SK-N-SH (cell line): Measurements from ENCODE around the gene CDC42BPG. TPM values are rescaled to one million over a fixed set of nuclear protein-coding genes. Genes with fewer than 3 reads are reported as not detected.

Experiments used
- CTCF ChIA-PET: fragments of 300-600, 350-600 bp; formaldehyde crosslinking; extraction: SDS; loops from one replicate; lab custom pipeline; 2021; lab: Yijun Ruan, JAX
- POLR2A ChIA-PET: fragments of 350-600 bp; sonication (Branson Sonifier 250); formaldehyde crosslinking; extraction: SDS; loops from one replicate; lab custom pipeline; 2020; ENCODE audit warnings: antibody characterized with exemption, inconsistent platforms; lab: Yijun Ruan, JAX
- DNase-seq: peaks from one replicate; pipeline ENCODE4 v3.0.0; 2012
- H2AFZ ChIP-seq: fragments of 200-600 bp; sonication (generic); 2 replicates; pipeline ENCODE4 v1.8.1; 2016; ENCODE audit warnings: antibody characterized with exemption, mild to moderate bottlenecking, low read depth
- H3F3A ChIP-seq: fragments of 200-600 bp; sonication (generic); replicated peaks from 2 replicates; pipeline ENCODE3; 2016; ENCODE audit warnings: antibody characterized with exemption, mild to moderate bottlenecking; ENCODE audit not compliant: insufficient read depth
- H3K27ac ChIP-seq, 2 experiments: fragments of 200-500 bp in 1 of 2; fragments of 200-600 bp in 1 of 2; sonication (Bioruptor generic) in 1 of 2; sonication (generic), shearing (Covaris generic) in 1 of 2; 2 replicates each; pipeline versions ENCODE4 v1.5.1 to v1.6.1; 2014 to 2016; ENCODE audit warnings: low read depth in 2 of 2, inconsistent platforms in 1 of 2, low read length in 1 of 2, mild to moderate bottlenecking in 1 of 2, mixed read lengths in 1 of 2
- H3K27me3 ChIP-seq: fragments of 200-600 bp; sonication (generic), shearing (Covaris generic); 2 replicates; pipeline ENCODE4 v1.6.1; 2016; ENCODE audit warnings: mixed run types; ENCODE audit not compliant: insufficient read depth
- H3K36me3 ChIP-seq, 2 experiments: fragments of 200-500 bp in 1 of 2; fragments of 200-600 bp in 1 of 2; sonication (Bioruptor generic) in 1 of 2; sonication (generic) in 1 of 2; replicated peaks in 1 of 2; 2 replicates each; pipeline versions ENCODE3 to v1.5.1; 2014 to 2016; ENCODE audit warnings: low read length in 1 of 2, mild to moderate bottlenecking in 1 of 2; ENCODE audit not compliant: insufficient read depth in 2 of 2, control insufficient read depth in 1 of 2
- H3K4me1 ChIP-seq, 2 experiments: fragments of 200-500 bp in 1 of 2; fragments of 200-600 bp in 1 of 2; sonication (Bioruptor generic) in 1 of 2; sonication (generic), shearing (Covaris generic) in 1 of 2; 2 replicates each; pipeline versions ENCODE4 v1.5.1 to v1.6.1; 2014 to 2016; ENCODE audit warnings: low read depth in 1 of 2, low read length in 1 of 2, mixed run types in 1 of 2; ENCODE audit not compliant: insufficient read depth in 2 of 2, control insufficient read depth in 1 of 2
- H3K4me2 ChIP-seq: fragments of 200-600 bp; sonication (generic), shearing (Covaris generic); 2 replicates; pipeline ENCODE4 v1.6.1; 2017; ENCODE audit warnings: mixed run types
- H3K4me3 ChIP-seq, 2 experiments: fragments of 200-500 bp in 1 of 2; fragments of 200-600 bp in 1 of 2; sonication (Bioruptor generic) in 1 of 2; sonication (generic), shearing (Covaris generic) in 1 of 2; 2 replicates each; pipeline versions ENCODE4 v1.5.1 to v1.8.1; 2014 to 2016; ENCODE audit warnings: low read depth in 2 of 2, inconsistent platforms in 1 of 2, low read length in 1 of 2, mild to moderate bottlenecking in 1 of 2, mixed read lengths in 1 of 2, moderate library complexity in 1 of 2
- H3K79me2 ChIP-seq: fragments of 200-600 bp; sonication (generic); 2 replicates; pipeline ENCODE4 v1.8.1; 2017; ENCODE audit warnings: mild to moderate bottlenecking; ENCODE audit not compliant: insufficient read depth
- H3K9ac ChIP-seq: fragments of 200-600 bp; sonication (generic); 2 replicates; pipeline ENCODE4 v1.6.1; 2017; ENCODE audit warnings: mixed run types
- H3K9me2 ChIP-seq: fragments of 200-600 bp; sonication (generic); 2 replicates; pipeline ENCODE4 v1.6.1; 2017; ENCODE audit warnings: mixed run types
- H3K9me3 ChIP-seq: fragments of 200-600 bp; sonication (generic); 2 replicates; pipeline ENCODE4 v1.6.1; 2017; ENCODE audit warnings: mixed run types, mild to moderate bottlenecking, moderate library complexity
- H4K20me1 ChIP-seq: fragments of 200-600 bp; sonication (generic); 2 replicates; pipeline ENCODE4 v1.6.1; 2017; ENCODE audit warnings: mild to moderate bottlenecking, mixed run types; ENCODE audit not compliant: insufficient read depth
- ELF1 ChIP-seq: IDR thresholded peaks from 2 replicates; pipeline ENCODE4 v1.4.0; 2012
- EP300 ChIP-seq, 2 experiments: IDR thresholded peaks; 2 replicates each; pipeline versions ENCODE4 v1.4.0 to v1.6.1; 2012; ENCODE audit warnings: borderline replicate concordance in 1 of 2, low read depth in 1 of 2, low read length in 1 of 2
- EZH2phosphoT487 ChIP-seq: fragments of 200-600 bp; sonication (generic); IDR thresholded peaks from 2 replicates; pipeline ENCODE4 v1.6.1; 2017; ENCODE audit warnings: low read depth, mixed run types, mild to moderate bottlenecking, antibody characterized with exemption, moderate library complexity, borderline replicate concordance
- FOSL2 ChIP-seq: IDR thresholded peaks from 2 replicates; pipeline ENCODE4 v1.4.0; 2012; ENCODE audit warnings: low read depth, mild to moderate bottlenecking, moderate library complexity, borderline replicate concordance
- FOXJ3 ChIP-seq: sonication (generic); formaldehyde crosslinking; IDR thresholded peaks from 2 replicates; pipeline ENCODE4 v1.5.1; 2020; ENCODE audit warnings: mild to moderate bottlenecking, missing genetic modification reagents
- GABPA ChIP-seq: IDR thresholded peaks from 2 replicates; pipeline ENCODE4 v1.4.0; 2012; ENCODE audit warnings: low read depth, mild to moderate bottlenecking
- GATA2 ChIP-seq: sonication (generic); formaldehyde crosslinking; IDR thresholded peaks from 2 replicates; pipeline ENCODE4 v1.5.0; 2020; ENCODE audit warnings: mild to moderate bottlenecking, missing genetic modification reagents
- JUND ChIP-seq: IDR thresholded peaks from 2 replicates; pipeline ENCODE4 v1.4.0; 2012
- MXI1 ChIP-seq: IDR thresholded peaks from 2 replicates; pipeline ENCODE4 v1.6.1; 2012; ENCODE audit warnings: mild to moderate bottlenecking, low read depth, low read length, improper control_type of control experiment
- PBX3 ChIP-seq: IDR thresholded peaks from 2 replicates; pipeline ENCODE4; 2012
- POLR2AphosphoS5 ChIP-seq: IDR thresholded peaks from 2 replicates; pipeline ENCODE4 v1.6.1; 2012; ENCODE audit warnings: low read depth, low read length
- RAD21 ChIP-seq: IDR thresholded peaks from 2 replicates; pipeline ENCODE4 v1.6.1; 2012; ENCODE audit warnings: mild to moderate bottlenecking, low read length
- YY1 ChIP-seq: IDR thresholded peaks from 2 replicates; pipeline ENCODE4 v1.4.0; 2012; ENCODE audit warnings: low read depth, mild to moderate bottlenecking
- WGBS: methylation state at CpG from one replicate; pipeline ENCODE4 v1.1.6; 2017; ENCODE audit warnings: low lambda C conversion rate; 5-methylcytosine and 5-hydroxymethylcytosine counted together
- polyA plus RNA-seq, 3 experiments: library from polyadenylated mRNA; depleted of rRNA; stranded (reverse); fragments of >200 nt; gene quantifications; 2 replicates each; pipeline ENCODE4 v1.2.3, GENCODE V29; 2012
- TF ChIP-seq, protein P1 (sequence below): fragments of 200-600 bp; sonication (generic); IDR thresholded peaks from 2 replicates; pipeline ENCODE4 v1.6.1; 2017; ENCODE audit warnings: antibody characterized with exemption, mild to moderate bottlenecking, moderate library complexity
- TF ChIP-seq, protein P2 (sequence below): IDR thresholded peaks from 2 replicates; pipeline ENCODE4 v1.6.1; 2012; ENCODE audit warnings: mild to moderate bottlenecking, low read depth, low read length, moderate library complexity

CDC42BPG gene
- polyA plus RNA-seq, 1 of the 3 experiments (the other 2 are of a cell fraction) = 0.33 TPM

DNA sequence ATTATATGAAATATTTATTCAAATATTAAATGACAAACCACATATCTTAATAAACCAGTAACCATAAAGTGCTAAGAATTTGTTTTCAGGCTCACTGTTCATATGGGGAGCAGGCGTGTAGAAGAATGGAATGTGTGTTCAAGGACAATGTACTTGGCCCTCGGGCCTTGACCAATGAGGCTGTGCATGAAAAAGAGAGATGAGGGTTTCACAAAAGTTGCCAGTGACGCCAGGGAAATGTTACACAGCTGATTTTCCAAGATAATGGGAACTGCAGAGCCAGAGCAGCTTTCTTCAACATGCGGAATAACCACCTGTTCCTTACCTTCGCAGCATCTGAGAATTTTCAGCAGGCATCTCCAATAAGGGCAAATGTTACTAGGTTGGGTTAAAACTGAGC, 70.3 kb downstream of the CDC42BPG start:
- CTCF ChIA-PET = interaction anchor here (0.8 to 6.1 kb wide), 5 partner anchors 8 to 85 kb away, joined by 3 to 47 read pairs (median 4); no protein-coding TSS in a partner anchor

More for the DNA sequence above, 70.3 kb downstream of the CDC42BPG start:
- H3K9ac ChIP-seq = no peak overlapping the region
- H3K27ac ChIP-seq = no peak overlapping the region
- peaks cover 81% of the 10 kb centered on the region for H3K79me2 ChIP-seq
- no peak overlapping the region for H3K4me2 ChIP-seq
- DNase-seq = no peak
- 95% methylated on average over 5 of the region's 5 CpGs for WGBS
- no peaks in the 10 kb centered on the region for H3K27me3 ChIP-seq
- no peak overlapping the region for H2AFZ ChIP-seq
- no peak overlapping the region for H3K4me3 ChIP-seq
- H3K9me2 ChIP-seq = no peaks in the 10 kb centered on the region
- H3F3A ChIP-seq = peaks cover 29% of the 10 kb centered on the region
- no peaks in the 10 kb centered on the region for H3K9me3 ChIP-seq
- TF ChIP-seq FOSL2 = no peak
- TF ChIP-seq GABPA = no peak
- TF ChIP-seq, protein P1, sequence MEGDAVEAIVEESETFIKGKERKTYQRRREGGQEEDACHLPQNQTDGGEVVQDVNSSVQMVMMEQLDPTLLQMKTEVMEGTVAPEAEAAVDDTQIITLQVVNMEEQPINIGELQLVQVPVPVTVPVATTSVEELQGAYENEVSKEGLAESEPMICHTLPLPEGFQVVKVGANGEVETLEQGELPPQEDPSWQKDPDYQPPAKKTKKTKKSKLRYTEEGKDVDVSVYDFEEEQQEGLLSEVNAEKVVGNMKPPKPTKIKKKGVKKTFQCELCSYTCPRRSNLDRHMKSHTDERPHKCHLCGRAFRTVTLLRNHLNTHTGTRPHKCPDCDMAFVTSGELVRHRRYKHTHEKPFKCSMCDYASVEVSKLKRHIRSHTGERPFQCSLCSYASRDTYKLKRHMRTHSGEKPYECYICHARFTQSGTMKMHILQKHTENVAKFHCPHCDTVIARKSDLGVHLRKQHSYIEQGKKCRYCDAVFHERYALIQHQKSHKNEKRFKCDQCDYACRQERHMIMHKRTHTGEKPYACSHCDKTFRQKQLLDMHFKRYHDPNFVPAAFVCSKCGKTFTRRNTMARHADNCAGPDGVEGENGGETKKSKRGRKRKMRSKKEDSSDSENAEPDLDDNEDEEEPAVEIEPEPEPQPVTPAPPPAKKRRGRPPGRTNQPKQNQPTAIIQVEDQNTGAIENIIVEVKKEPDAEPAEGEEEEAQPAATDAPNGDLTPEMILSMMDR = no peak
- no peak for TF ChIP-seq MXI1
- TF ChIP-seq EZH2phosphoT487 = no peak
- TF ChIP-seq POLR2AphosphoS5 = no peak
- no peak for TF ChIP-seq RAD21
- TF ChIP-seq PBX3 = no peak
- TF ChIP-seq, protein P2, sequence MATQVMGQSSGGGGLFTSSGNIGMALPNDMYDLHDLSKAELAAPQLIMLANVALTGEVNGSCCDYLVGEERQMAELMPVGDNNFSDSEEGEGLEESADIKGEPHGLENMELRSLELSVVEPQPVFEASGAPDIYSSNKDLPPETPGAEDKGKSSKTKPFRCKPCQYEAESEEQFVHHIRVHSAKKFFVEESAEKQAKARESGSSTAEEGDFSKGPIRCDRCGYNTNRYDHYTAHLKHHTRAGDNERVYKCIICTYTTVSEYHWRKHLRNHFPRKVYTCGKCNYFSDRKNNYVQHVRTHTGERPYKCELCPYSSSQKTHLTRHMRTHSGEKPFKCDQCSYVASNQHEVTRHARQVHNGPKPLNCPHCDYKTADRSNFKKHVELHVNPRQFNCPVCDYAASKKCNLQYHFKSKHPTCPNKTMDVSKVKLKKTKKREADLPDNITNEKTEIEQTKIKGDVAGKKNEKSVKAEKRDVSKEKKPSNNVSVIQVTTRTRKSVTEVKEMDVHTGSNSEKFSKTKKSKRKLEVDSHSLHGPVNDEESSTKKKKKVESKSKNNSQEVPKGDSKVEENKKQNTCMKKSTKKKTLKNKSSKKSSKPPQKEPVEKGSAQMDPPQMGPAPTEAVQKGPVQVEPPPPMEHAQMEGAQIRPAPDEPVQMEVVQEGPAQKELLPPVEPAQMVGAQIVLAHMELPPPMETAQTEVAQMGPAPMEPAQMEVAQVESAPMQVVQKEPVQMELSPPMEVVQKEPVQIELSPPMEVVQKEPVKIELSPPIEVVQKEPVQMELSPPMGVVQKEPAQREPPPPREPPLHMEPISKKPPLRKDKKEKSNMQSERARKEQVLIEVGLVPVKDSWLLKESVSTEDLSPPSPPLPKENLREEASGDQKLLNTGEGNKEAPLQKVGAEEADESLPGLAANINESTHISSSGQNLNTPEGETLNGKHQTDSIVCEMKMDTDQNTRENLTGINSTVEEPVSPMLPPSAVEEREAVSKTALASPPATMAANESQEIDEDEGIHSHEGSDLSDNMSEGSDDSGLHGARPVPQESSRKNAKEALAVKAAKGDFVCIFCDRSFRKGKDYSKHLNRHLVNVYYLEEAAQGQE = no peak
- no peak for TF ChIP-seq JUND
- TF ChIP-seq FOXJ3 (CRISPR knock-in tag) = no peak
- TF ChIP-seq ELF1 = no peak
- no peak for TF ChIP-seq EP300 (IDR thresholded peaks at IDR 0.05; ENCODE audit: borderline replicate concordance in 1 of 2, low read depth in 1 of 2, low read length in 1 of 2)
- TF ChIP-seq YY1 = no peak
- no peak for TF ChIP-seq GATA2 (CRISPR knock-in tag)
- H3K4me1 ChIP-seq = peaks cover 12% of the 10 kb centered on the region in 2 experiments
- peaks cover 81 to 82% of the 10 kb centered on the region in 2 experiments for H3K36me3 ChIP-seq
- POLR2A ChIA-PET = no interaction called here
- H4K20me1 ChIP-seq = peaks cover 83% of the 10 kb centered on the region

Other genes with a start within 250 kb of the CDC42BPG start
- 0.15 TPM in 2 replicates for gene NRXN2, start 121.5 kb downstream of the CDC42BPG start, polyA plus RNA-seq (2012; rRNA removed)
- 1.6 and 2.2 TPM in 2 replicates for gene RASGRP2, start 100.5 kb downstream of the CDC42BPG start, polyA plus RNA-seq (2012; rRNA removed)
- 0.08 TPM in 2 replicates for gene PYGM, start 84.7 kb downstream of the CDC42BPG start, polyA plus RNA-seq (2012; rRNA removed)
- gene SF1, start 66.1 kb downstream of the CDC42BPG start, polyA plus RNA-seq (2012; rRNA removed) = 59.4 and 66.3 TPM in 2 replicates
- 17.4 and 20.0 TPM in 2 replicates for gene MAP4K2, start 41.4 kb downstream of the CDC42BPG start, polyA plus RNA-seq (2012; rRNA removed)
- gene MEN1, start 34.1 kb downstream of the CDC42BPG start, polyA plus RNA-seq (2012; rRNA removed) = 40.7 and 52.9 TPM in 2 replicates
- gene EHD1, start 34.0 kb upstream of the CDC42BPG start, polyA plus RNA-seq (2012; rRNA removed) = 57.6 and 93.3 TPM in 2 replicates
- 6.2 and 7.1 TPM in 2 replicates for gene ATG2A, start 72.6 kb upstream of the CDC42BPG start, polyA plus RNA-seq (2012; rRNA removed)
- gene PPP2R5B, start 80.0 kb upstream of the CDC42BPG start, polyA plus RNA-seq (2012; rRNA removed) = 15.1 and 16.7 TPM in 2 replicates
- gene GPHA2, start 91.2 kb upstream of the CDC42BPG start, polyA plus RNA-seq (2012; rRNA removed) = not detected in 2 replicates
- gene MAJIN, start 127.5 kb upstream of the CDC42BPG start, polyA plus RNA-seq (2012; rRNA removed) = not detected in 2 replicates
- 0.20 and 0.28 TPM in 2 replicates for gene BATF2, start 152.3 kb upstream of the CDC42BPG start, polyA plus RNA-seq (2012; rRNA removed)
- 252 and 278 TPM in 2 replicates for gene ARL2, start 169.5 kb upstream of the CDC42BPG start, polyA plus RNA-seq (2012; rRNA removed)
- gene SNX15, start 182.8 kb upstream of the CDC42BPG start, polyA plus RNA-seq (2012; rRNA removed) = 9.0 and 17.2 TPM in 2 replicates
- gene SAC3D1, start 196.6 kb upstream of the CDC42BPG start, polyA plus RNA-seq (2012; rRNA removed) = 13.1 and 22.5 TPM in 2 replicates
- gene NAALADL1, start 213.9 kb upstream of the CDC42BPG start, polyA plus RNA-seq (2012; rRNA removed) = not detected in 2 replicates
- 13.1 and 16.3 TPM in 2 replicates for gene CDCA5, start 239.4 kb upstream of the CDC42BPG start, polyA plus RNA-seq (2012; rRNA removed)
- gene ZFPL1, start 239.6 kb upstream of the CDC42BPG start, polyA plus RNA-seq (2012; rRNA removed) = 55.7 and 75.9 TPM in 2 replicates